GF-D8 (cell line): ENCODE data around the gene CYRIA.

Experiments used
- DNase-seq: peaks from one replicate; lab custom pipeline; 2025; lab: John Stamatoyannopoulos, UW

CYRIA gene

GRCh38 chr2:16669388-16669787 is 3.8 kb upstream of the CYRIA start:
- DNase-seq = no peak

GRCh38 chr2:16666449-16666801 is 791 bp upstream of the CYRIA start:
- DNase-seq = no peak

DNA sequence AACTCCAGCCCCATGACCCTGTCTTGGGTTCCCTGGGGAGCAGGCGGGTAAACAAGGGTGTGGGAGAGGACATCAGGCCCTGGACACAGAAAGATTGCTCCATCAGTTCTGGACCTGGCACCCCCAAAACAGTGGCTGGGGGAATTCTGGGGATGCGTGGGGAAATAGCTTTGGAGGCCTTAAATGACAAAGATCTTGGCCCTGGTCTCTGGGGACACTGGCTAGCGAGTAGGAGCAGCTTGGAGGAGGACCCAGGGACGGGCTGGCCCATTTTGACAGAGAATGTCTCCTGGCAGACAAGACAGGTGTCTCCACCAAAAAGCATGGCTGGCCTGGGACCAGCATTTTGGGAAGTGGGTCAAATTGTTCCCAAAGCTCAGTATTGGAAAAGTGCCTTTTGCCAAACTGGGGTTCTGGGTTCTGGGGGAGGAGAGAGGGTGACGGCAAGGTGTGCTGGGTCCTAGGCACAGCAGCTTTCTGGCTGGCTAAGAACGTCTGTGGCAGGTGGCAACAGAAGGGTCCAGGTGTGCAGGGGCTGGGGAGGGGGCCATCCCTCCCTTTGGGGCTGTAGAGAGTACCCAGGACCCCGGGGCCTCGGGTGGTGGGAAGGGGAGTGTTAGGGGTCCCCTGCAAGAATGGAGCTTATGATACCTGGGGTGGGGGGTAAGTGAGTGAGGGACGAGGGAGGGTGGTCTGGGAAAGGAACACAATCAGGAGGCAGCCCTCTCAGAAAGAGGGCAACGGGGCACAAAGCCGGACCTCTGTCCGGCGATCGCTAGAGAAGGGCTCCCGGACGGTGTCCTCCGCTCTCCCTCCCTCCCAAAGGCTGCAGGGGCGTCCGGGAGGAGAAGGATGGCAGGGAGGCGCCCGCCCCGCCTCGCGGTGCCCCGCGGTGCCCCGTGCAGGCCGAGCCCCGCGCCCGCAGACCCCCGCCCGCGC is 556 bp downstream of the CYRIA start:
- DNase-seq = no peak

DNA sequence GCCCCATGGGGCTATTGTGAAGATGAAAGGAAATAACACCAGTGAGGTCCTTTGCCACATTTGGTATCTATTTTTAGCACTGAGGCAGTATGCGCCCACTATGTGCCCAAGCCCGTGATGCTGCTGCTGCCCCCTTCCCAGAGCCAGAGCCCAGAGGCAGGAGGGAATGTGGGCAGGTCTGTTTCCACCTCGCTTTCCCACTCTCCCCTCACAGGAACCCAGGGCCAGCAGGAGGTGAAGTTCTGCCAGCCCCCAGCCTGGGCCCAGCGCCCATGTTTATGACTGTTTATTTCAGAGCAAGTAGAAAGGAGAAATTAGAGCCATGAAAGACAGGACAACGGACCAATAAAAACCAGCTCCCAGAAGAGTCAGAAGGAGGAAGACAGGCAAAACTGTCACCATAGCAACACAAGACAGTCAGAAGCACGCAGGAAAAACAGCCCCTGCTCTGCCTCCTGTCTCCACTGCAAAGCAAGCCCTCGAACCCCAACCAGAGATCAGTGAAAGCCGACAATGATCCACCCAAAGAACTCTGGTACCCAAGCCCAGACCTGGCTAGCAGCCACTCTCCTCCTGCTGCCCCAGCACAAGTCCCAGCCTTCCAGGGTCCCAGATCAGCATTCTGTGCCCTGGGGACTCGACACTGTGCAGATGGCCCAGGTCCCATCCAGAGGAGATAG is 1.4 kb downstream of the CYRIA start:
- no peak for DNase-seq

- no peak for DNase-seq
These were observed 2.3 kb downstream of the CYRIA start for GRCh38 chr2:16663121-16663905.

- no peak for DNase-seq
These were observed 3.4 kb downstream of the CYRIA start for GRCh38 chr2:16661936-16662839.

GRCh38 chr2:16661526-16661925 is 4.1 kb downstream of the CYRIA start:
- DNase-seq = no peak

DNA sequence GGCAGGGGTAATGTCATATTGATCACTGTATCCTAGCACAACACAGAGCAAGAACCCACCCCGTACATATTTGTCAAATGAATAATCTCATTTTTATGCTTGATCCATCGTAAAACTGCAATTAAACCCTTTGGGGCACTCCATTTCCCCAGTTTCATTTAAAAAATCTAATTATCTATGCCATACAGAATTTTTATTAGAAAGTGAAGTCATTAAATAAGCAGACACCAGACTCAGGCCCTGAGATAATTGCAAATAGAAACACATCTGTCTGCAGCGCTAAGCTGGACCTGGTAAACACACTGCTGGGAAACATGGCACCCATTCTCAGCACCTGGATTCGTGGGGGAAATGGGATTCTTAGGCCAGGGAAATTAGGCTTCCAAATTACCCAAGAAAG is 5.1 kb downstream of the CYRIA start:
- no peak for DNase-seq

GRCh38 chr2:16660114-16660513 is 5.5 kb downstream of the CYRIA start:
- DNase-seq = no peak

DNA sequence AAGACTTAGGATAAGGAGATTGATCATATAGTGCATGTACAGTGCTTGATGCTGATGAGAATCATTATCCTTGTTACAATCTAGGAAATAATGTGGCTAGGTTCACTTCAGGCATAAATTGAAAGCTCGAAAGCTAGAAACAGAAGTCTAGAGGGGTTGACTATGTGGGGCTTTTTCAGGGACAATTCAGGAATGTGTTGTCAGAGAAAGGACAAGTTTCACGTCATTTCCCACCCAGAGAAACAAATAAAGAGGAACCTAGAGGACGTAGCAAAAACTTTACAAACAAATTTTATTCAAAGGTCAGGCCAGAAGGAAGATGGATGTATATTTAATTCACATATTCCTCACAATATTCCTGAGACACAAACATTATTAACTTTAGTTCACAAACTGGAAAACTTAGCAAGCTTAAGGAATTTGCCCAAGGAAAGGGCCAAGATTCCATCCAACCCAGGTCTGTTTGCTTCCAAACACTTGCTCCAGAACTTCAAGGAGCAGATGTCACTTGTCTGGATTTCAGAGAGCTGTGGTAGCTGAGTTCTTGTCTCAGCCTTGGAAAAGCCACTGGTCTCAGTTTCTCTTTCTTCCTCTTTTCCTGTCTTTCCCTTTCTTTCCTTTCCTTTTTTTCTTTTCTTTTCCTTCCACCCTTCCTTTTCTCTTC is 7.4 kb downstream of the CYRIA start:
- DNase-seq = no peak

DNA sequence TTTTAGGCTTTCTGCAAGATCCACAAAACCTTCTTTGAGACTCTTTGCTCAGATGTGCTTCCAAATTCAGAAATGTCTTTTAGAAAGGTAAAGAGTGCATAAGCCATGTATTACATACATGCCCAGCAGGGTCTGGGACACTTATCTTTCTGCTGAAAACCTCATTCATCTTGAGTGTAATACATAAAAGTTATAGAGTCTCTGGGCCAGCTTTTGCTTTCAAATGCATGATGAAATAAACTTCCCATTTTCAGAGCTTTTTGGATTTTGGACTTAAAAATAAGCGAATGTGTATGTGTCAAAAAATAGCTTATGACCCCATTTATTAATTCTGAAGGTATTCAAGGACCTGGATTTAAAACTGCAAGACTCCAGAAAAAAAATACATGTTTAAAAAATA is 8.0 kb downstream of the CYRIA start:
- DNase-seq = no peak

GRCh38 chr2:16656784-16657391 is 8.7 kb downstream of the CYRIA start:
- DNase-seq = no peak

- no peak for DNase-seq
These were observed 9.6 kb downstream of the CYRIA start for GRCh38 chr2:16655905-16656642.

DNA sequence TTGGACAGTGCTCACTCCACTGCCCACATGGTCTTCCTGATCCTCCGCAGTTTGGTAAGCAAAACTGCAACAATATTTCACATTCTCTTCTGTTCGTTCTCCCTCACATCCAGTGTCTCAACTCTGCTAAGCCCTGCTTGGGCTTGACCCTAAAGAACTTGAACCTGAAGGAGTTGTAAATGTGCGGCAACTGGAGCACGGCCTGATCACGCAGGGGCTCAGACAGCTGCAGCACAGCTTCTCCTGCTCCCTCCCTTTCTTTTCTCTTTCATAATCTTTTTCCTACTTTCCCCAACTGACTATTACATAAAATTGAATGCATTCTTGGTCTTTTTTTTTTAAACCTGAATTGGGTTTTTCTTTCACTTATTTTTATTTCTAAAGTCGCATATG is 10.2 kb downstream of the CYRIA start:
- no peak for DNase-seq

DNA sequence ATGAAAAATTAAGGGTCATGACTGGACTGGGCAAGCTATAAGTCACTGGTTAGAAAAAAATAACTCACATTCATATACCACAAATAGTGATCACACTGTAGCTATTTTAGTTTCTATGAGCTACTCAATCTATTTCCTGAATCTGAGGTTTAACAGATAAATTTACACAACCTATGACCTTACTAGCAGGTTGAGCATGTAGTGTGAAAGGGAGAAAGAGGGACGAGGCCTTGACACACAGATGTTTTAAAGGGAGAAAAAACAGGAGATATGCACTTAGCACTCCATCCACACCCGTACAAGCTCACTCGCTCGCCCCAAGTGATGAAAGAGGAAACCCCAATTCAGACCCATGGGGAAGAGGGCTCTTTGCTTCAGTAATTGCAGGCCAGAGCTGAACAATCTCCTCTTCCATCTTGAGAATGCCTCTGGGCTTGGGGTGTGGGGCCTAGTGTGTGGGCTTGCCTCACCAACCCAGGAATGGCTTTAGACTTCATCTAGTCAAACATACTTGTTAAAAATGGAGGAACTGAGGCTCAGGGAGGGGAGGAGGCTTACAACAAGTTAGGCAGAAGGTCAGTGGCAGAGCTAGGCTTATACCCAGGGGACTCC is 10.7 kb downstream of the CYRIA start:
- DNase-seq = no peak

- DNase-seq = no peak
These were observed 11.8 kb downstream of the CYRIA start for GRCh38 chr2:16653799-16654198.

DNA sequence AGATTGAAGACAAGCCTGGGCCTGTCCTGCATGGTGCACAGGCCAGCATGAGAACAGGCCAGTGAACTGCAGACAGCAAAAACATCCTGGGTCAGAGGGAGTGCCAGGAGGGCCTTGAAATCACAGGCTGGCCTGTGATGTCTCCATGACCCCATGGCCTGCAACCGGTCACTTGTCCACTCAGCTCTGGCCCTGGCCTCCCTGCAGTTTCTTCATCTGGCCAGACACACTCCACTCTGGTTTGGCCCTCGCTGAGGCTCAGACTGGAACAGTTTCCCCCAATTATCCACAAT is 12.6 kb downstream of the CYRIA start:
- no peak for DNase-seq

- no peak for DNase-seq
These were observed 13.1 kb downstream of the CYRIA start for GRCh38 chr2:16652296-16653082.
